HG03196 (cell line): ENCODE measurements around the gene PLCB2.

Experiments used
- ATAC-seq: cut with Tn5 transposase; IDR thresholded peaks from one replicate; pipeline ENCODE4 v1.9.1; 2021; ENCODE audit not compliant: unreplicated experiment

The PLCB2 gene

GRCh38 chr15:40252141-40252437, 55.6 kb downstream of the PLCB2 start:
- ATAC-seq: no peak

GRCh38 chr15:40251486-40252140, 56.1 kb downstream of the PLCB2 start:
- no peak for ATAC-seq

DNA sequence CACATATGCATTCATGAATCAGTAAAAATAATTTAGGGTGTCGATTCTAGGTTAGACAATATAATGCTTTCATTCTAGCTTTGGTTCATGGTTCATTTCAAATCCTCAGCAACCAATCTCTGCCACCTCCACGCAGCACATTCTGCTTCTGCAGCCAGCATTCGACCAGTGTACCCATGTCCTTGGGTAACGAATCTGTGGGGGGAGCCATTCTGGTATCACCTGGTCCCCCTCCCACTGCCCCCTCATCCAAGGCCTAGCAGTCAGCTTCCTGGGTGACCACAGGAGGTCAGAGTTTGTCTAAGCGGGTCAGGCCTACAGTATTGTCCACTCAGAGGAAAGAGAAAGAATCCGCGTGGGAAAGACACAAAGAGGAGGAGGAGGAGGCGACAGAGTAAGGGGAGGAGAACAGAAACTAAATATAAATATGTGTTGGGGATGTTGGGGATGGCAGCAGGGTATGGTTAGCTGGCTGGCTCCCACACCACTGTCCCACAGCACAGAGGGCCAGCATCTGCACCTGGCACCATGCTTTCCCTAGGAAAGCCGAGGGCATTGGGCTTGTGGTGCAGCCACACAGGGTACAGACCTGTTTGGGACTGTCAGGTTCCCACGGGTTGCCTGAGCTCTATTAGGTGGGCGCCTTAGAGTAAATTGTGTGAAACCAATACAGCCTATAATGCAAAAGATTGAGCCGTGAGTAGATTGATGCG, 56.8 kb downstream of the PLCB2 start:
- ATAC-seq: no peak

- no peak for ATAC-seq
These were observed 57.5 kb downstream of the PLCB2 start for GRCh38 chr15:40250304-40250656.

DNA sequence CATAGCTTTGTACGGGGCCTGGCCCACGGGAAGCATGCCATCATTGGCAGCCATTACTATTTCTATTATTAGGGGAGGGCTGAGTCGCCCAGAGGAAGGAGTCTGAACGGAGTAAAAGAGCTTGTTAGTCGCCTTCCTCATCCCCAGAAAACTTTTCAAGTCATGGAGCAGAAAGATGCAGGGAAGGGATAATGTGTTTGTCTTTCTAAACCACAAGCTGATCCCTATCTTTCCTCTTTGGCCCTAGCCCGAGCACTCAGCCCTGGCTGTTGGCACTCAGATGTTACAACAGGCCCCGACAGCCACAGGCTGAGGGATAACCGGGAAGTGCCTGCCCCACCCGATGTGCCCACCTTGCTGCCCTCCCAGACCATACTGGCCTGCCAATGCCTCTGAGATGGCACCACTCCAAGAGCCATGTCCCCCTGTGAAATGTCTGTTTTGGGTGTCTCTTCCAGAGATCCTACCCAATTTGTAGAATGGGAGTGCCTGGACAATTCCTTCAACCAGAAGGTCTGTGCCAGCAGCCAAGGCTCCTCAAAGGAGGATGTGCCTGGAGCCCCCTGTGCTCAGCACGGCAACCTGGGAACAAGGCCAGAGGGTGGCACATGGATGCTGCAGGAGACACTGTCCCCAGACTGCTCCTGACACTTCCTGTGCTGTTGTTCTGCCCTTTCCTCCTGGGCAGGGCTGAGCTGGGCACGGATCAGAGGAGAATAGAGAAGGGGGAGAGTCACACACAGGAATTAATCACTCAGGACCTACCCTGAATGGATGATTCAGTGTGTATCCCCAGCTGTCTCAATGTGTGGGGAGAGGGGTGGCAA, 58.0 kb downstream of the PLCB2 start:
- no peak for ATAC-seq

GRCh38 chr15:40248006-40248783, 59.5 kb downstream of the PLCB2 start:
- no peak for ATAC-seq

DNA sequence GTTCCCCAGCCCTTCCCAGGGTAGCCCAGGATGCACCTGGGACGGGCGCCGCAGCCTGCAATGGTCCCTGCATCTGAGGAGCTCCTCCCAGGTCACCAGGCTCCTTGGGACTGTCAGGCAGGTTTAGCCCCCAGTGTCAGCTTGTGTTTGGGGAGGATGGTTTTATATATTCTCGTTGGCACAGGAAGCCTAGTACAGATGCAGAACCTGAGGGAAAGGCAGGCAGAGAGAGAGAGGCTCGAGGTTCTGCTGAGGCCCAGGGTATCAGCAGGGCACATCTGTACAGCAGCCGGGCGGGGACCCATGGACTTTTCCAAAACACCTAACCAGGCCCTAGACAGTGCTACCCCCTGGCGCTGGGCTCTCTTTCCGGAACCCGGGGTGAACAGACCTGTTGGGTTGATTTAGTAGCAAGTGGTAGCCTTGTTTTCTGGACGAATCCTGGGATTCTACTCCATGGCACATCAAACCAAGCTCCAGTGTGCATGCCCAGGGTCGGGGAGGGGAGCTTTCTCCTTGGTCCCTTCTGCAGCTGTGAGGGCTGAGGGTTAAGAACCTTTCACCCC, 60.2 kb downstream of the PLCB2 start:
- ATAC-seq: no peak

GRCh38 chr15:40246496-40247280, 61.0 kb downstream of the PLCB2 start:
- no peak for ATAC-seq

DNA sequence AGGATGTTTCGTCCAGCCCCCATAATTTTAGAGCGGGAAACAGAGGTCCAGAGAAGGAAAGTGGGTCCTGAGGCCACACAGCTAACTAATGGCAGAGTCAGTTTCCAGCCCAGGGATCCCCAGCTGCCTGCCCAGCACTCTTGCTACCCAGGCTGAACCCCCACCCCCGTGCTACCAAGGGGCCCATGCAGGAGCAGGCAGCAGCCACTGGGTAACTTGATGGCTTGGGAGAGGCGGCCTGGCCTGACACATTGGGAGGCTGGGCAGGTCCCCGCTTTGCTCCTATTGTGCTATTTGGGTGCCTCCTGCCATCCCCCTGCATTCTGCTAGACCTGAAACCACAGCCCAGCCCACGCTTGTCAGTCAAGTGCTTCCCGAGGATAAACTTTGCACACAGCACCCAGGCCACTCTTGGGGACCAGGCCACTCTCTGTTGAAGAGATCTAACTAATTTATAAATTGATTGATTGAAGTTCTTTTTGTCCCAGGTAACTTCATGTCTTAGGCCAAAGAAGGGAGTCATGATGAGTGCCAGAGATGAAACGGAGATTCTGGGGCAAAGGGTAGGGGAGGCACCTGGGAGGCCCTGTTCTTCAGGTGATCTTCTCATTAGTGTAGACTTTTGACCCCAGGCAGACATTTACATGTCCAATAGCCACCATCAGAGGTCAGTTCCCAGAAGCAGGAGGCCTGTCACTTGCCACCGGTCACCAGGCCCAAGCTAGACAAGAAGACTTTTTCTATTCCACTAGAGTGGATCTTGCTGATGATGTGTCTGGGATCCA, 61.9 kb downstream of the PLCB2 start:
- no peak for ATAC-seq

DNA sequence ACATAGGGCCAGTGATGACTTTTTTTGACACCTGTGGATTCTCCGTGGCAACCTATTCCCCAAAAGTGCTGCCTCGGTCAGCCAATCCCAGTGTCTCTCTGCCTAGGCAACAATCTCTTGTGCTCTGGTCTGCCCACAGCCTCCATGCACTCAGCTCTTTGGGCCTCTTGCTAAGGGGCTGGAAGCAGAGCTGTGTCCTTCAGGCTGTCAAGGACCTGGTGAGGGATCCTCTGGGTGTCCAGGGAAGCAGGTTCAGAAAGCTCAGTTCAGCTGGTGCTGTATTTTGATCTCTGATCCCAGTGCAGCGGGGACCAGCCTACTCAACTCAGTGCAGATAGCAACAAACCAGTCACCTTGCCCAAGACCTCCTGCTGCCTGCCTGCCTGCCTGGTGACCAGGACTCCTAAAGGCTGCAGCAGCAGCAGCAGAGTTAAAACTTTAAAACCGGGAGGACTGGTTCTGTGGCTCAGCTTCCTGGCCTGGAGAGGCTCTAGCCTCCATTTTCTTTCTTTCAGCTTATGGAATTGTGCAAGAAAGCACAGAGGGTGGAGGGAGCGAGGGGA, 62.7 kb downstream of the PLCB2 start:
- no peak for ATAC-seq

DNA sequence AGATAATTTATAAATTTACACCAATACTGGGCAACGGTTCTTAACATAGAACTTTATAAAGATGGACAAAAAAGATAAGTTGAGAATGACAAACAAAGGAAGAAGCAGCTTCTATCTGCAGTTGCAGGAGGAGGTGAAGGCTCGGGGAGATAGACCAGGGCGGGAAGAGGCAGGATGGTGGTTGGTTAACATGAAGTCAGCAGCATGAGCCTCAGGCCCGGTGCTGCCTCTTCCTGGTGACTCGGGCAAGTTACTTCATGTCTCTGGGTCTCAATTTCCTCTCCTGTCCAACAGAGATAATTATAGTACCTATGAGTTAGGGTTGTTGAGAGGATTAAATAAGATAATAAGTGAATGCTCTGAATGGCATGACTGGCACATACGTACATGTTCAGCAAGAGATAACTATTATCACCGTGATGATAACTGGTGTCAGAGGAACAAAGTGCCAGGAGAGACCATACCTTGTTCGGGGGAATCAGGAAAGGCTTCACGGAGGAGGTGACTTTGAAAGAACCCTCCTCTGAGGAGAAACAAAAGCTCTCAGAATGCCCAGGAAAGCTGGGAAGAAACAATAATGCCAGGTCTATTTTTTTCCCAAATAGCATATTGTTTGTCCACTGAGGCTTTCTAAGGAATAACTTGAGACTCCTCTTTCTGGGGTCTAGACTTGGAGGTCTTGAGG, 64.5 kb downstream of the PLCB2 start:
- no peak for ATAC-seq

GRCh38 chr15:40242601-40243000, 65.1 kb downstream of the PLCB2 start:
- no peak for ATAC-seq

DNA sequence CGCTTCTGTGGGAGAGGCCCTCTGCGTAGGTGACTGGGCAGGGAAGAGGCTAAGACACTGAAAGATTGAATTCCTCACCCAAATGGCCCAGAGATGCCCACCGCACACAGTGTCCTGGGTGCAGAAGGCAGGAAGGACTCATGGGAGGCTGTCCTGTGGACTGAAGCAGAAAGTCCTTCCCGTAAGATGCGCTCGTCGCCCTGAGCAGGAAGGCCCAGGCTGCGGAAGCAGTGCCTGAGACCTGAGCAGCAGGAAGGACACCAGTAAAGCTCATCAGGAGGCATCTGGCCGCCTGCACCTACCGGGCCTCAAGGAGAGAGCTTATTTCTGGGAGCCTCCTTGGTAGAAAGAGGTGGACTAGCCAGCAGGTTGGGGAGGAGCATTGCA, 65.5 kb downstream of the PLCB2 start:
- no peak for ATAC-seq

GRCh38 chr15:40241269-40242212, 66.2 kb downstream of the PLCB2 start:
- ATAC-seq: no peak

- ATAC-seq: no peak
These were observed 67.0 kb downstream of the PLCB2 start for GRCh38 chr15:40240619-40241221.

- no peak for ATAC-seq
These were observed 67.8 kb downstream of the PLCB2 start for GRCh38 chr15:40239693-40240618.
